ENCODE data around the gene PHC2. TPM values are rescaled to one million over a fixed set of nuclear protein-coding genes. Genes with fewer than 3 reads are reported as not detected.
A peak's percentile ranks its signal among the peaks of the same experiment; 100 is the strongest.

PHC2 gene
- total RNA-seq, 2 experiments from 2014 or later, result 37.7 to 39.5 TPM

GRCh38 chr1:33464552-33464951 is 33.7 kb upstream of the PHC2 start:
- CTCF ChIA-PET, result no interaction called here
- ATAC-seq (ENCODE audit: poor library complexity) (no peak), DNase-seq (no peak)
- Histone ChIP-seq H3K36me3 (ENCODE audit: insufficient read depth, low read length) (no peaks in the 10 kb centered on the region), H3K9me3 (ENCODE audit: control insufficient read depth in 1 of 2, insufficient read depth in 1 of 2, low read length in 2 of 2) (no peaks in the 10 kb centered on the region), H3K27ac (ENCODE audit: low read depth in 1 of 2, low read length in 2 of 2) (no peak overlapping the region), H3K4me1 (ENCODE audit: insufficient read depth, low read length) (peaks cover 3% of the 10 kb centered on the region), H3K27me3 (ENCODE audit: control insufficient read depth in 1 of 2, insufficient read depth in 2 of 2, low read length in 2 of 2) (no peaks in the 10 kb centered on the region), H3K4me3 (ENCODE audit: low read length) (no peak overlapping the region)
- no peaks in the 10 kb centered on the region for H3K36me3 Mint-ChIP-seq (ENCODE audit: low read depth)
- no peaks in the 10 kb centered on the region for H3K9me3 Mint-ChIP-seq
- no peaks in the 10 kb centered on the region for H3K4me1 Mint-ChIP-seq (ENCODE audit: low read depth)
- no peak overlapping the region for H3K4me3 Mint-ChIP-seq
- H3K27ac Mint-ChIP-seq, result no peak overlapping the region
- no peak for TF ChIP-seq CTCF (IDR thresholded peaks at IDR 0.05)
- intact Hi-C loops (cut with DNase I, micrococcal nuclease), result no loop called here
- H3K27me3 Mint-ChIP-seq, result no peaks in the 10 kb centered on the region
- POLR2A ChIA-PET, result no interaction called here

GRCh38 chr1:33462405-33463164 is 31.7 kb upstream of the PHC2 start:
- Histone ChIP-seq H3K27ac (ENCODE audit: low read depth in 1 of 2, low read length in 2 of 2) (no peak overlapping the region), H3K36me3 (ENCODE audit: insufficient read depth, low read length) (no peaks in the 10 kb centered on the region), H3K9me3 (ENCODE audit: control insufficient read depth in 1 of 2, insufficient read depth in 1 of 2, low read length in 2 of 2) (no peaks in the 10 kb centered on the region), H3K27me3 (ENCODE audit: control insufficient read depth in 1 of 2, insufficient read depth in 2 of 2, low read length in 2 of 2) (no peaks in the 10 kb centered on the region), H3K4me3 (ENCODE audit: low read length) (no peak overlapping the region), H3K4me1 (ENCODE audit: insufficient read depth, low read length) (peaks cover 3% of the 10 kb centered on the region)
- ChIA-PET POLR2A (no interaction called here), CTCF (no interaction called here)
- TF ChIP-seq CTCF (IDR thresholded peaks at IDR 0.05), result no peak
- DNase-seq (no peak), ATAC-seq (ENCODE audit: poor library complexity) (no peak)
- Mint-ChIP-seq H3K4me3 (no peak overlapping the region), H3K36me3 (ENCODE audit: low read depth) (no peaks in the 10 kb centered on the region), H3K9me3 (no peaks in the 10 kb centered on the region), H3K4me1 (ENCODE audit: low read depth) (no peaks in the 10 kb centered on the region), H3K27me3 (no peaks in the 10 kb centered on the region), H3K27ac (no peak overlapping the region)
- intact Hi-C loops (cut with DNase I, micrococcal nuclease), result no loop called here

GRCh38 chr1:33460947-33461629 is 30.2 kb upstream of the PHC2 start:
- Mint-ChIP-seq H3K27me3 (no peaks in the 10 kb centered on the region), H3K4me3 (no peak overlapping the region), H3K36me3 (ENCODE audit: low read depth) (no peaks in the 10 kb centered on the region), H3K4me1 (ENCODE audit: low read depth) (no peaks in the 10 kb centered on the region), H3K9me3 (no peaks in the 10 kb centered on the region), H3K27ac (no peak overlapping the region)
- TF ChIP-seq CTCF (IDR thresholded peaks at IDR 0.05), result no peak
- DNase-seq (peak in 3 of 14 experiments; percentile 7 to 37 (median 35)), ATAC-seq (ENCODE audit: poor library complexity) (no peak)
- Histone ChIP-seq H3K4me1 (ENCODE audit: insufficient read depth, low read length) (peaks cover 3% of the 10 kb centered on the region), H3K27ac (ENCODE audit: low read depth in 1 of 2, low read length in 2 of 2) (no peak overlapping the region), H3K9me3 (ENCODE audit: control insufficient read depth in 1 of 2, insufficient read depth in 1 of 2, low read length in 2 of 2) (no peaks in the 10 kb centered on the region), H3K27me3 (ENCODE audit: control insufficient read depth in 1 of 2, insufficient read depth in 2 of 2, low read length in 2 of 2) (no peaks in the 10 kb centered on the region), H3K36me3 (ENCODE audit: insufficient read depth, low read length) (no peaks in the 10 kb centered on the region), H3K4me3 (ENCODE audit: low read length) (no peak overlapping the region)
- CTCF ChIA-PET, result no interaction called here
- POLR2A ChIA-PET, result no interaction called here
- intact Hi-C loops (cut with DNase I, micrococcal nuclease), result no loop called here

All from CD4-positive, alpha-beta T cell (primary cell).